ENCODE results near the gene POPDC2.

Gene POPDC2

DNA sequence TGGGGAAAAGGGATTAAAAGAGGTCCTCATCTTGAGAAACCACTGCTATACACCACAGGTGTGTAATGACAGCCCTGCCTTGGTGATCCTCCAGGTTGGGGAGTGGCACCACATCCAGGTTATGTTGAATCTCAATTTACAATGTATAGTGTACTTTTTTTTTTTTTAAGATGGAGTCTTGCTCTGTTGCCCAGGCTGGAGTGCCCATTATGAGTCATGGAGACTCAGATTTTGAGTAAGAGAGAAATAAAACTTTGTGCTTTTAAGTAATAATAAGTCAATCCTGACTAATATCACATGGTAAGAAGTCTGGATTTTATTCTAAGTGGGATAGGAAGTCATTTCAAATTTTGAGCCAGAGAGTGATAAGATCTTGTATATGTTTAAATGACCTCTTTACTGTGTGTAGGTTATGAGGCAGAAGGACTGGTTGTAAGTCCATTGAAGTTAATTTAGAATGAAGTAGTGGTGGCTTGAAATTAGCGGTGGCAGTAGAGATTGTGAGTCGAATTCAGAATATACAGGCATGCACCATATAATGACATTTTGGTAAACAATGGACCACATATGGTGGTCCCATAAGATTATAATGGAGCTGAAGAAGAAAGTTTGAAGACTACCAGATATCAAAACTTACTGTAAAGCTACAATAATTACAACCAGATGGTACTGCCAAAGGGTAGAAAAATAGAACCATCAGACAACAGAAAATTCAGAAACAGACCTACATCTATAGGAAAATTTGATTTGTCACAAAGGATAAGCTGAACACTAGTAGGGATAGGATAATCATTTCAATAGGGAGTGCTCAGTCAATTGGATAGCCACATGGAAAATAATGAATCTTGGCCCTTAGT lies 20.7 kb downstream of the POPDC2 start:
- peak; percentile 24 for DNase-seq

DNA sequence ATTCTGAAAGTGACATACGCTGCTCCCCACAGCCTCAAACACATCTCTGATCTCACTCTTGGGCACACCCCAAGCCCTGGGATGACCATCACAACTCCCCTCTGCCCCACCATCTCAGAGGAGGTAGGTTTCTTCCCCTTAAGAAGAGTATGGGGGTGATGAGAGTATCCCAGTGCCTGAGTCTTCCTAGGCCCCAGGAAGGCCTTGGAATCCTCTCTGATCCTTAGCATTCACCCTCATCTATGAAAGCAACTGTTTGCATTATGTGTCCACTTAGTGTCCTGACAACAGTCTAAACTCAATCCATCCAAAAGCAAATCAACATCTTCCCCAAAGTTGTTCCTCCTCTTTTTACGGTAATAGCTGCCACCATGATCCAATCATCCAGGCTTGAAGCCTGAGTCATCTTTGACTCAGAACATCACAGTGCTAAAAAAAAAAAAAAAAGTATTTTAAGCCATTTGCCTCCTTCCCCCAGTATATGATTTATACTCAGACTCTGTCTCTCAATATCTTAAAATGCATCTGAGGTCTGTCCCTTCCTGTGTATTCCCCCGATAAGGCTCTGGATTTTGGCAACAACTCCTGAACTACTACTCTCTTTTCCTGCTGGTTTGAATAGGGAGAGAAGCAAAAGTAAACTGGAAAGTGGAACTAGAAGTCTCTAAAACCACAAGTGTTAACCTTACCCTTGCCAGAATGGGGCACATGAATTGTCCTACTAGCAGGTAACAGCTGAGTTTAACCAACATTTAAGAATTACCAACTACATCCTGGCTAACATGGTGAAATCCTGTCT lies 22.5 kb downstream of the POPDC2 start:
- DNase-seq: peak; percentile 75

DNA sequence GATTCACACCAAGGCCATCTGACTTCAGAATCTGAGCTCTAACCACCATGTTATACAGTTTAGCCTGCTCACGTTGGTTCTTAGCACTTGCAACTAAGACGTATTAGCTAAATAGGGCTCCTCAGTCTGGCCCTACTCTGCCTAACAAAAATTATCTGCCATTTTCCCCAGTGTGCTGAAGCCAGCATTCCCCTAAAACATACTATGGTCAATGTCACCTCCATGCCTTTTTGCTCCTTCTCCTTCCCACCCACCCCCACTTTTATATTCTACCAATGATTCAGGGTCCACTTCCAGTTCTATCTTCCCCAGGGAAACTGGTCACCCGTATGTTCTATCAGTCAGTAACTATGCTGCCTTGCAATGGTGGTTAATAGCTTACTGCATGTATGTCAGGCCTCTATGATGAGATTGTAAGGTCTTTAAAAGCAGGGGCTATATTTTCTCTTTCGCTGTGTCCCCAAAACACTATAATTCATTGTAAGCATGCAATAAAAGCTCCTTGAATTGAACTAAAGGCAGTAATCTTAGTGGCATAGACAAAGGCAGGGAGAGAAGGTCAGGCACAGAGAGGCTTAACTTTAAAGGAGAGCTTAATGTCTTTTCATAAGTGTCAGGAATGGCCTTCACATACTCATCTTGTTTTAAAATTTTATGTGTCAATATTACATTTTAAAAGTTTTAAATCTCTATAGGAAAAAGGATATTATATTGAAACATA lies 23.3 kb downstream of the POPDC2 start:
- DNase-seq: no peak

DNA sequence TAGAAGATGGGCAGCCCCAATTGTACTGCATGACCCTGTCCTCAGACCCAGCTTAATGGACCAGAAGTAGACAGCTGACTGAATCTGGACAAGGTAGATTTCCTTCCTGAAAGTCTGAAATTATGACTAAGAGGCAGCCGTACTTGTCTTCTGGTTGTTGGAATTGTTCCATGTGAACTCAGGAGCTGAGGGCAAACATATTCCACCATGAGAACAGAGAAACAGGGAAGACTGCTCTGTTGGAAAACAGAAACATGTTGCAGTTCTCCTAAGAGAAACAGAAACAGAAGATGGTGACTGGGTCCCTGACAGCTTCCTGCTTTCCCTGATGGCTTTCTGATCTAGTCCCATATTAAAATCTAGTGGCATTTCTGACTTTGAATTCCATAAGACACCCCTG lies 24.1 kb downstream of the POPDC2 start:
- DNase-seq: no peak

DNA sequence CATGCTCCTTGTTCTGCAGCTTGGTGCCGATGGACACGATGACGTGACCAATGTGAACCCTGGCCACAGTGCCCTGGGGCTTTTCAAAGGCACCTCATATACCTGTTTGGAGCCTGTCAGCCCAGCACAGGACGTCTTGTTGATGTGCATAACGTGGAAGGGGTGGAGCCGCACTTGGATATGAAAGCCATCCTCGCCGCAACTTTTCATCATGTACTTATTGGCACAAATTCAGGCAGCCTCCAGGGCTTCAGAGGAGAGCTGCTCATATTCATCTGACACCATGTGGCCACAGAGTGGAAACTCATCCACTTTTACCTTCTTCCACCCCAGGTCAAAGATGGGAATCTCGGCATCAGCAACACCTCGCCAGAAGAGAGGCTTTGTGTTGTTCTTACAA lies 24.7 kb downstream of the POPDC2 start:
- no peak for DNase-seq

DNA sequence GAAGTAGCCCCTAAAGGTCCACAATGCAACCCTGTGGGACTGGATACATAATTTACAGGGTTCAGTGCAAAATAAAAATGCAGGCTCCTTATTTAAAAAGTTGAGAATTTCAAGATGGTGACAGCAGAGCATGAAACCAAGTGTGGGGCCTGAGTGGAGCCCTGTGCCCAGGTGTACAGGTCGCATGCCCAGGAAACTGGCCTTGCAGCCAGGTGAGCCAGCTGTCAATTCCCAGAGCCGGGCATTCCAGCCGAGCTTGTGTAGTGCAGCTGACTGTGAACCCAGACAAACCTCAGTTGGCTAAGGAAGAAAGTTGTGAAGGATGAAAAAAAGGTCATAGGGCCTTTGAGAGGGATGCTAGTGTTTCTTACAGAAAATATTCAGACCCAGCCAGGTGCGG lies 27.6 kb downstream of the POPDC2 start:
- DNase-seq: no peak

DNA sequence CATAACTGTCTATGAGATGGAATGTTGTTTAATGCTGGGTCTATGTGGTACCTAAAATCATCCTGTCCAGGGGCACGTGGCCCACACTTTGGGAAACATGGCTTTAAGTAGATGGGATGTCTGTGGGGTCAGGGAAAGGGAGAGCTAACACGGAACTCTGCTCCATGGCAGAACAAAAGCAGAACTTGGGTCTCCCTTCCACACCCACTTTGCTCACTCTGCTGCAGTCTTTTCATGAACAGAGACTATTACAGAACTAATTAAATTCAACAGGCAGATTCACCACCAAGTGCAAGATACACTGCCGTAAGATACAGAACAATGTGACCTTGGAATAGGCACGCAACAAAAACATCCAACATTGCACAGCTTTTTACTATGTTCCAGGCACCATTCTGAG lies 28.2 kb downstream of the POPDC2 start:
- no peak for DNase-seq

DNA sequence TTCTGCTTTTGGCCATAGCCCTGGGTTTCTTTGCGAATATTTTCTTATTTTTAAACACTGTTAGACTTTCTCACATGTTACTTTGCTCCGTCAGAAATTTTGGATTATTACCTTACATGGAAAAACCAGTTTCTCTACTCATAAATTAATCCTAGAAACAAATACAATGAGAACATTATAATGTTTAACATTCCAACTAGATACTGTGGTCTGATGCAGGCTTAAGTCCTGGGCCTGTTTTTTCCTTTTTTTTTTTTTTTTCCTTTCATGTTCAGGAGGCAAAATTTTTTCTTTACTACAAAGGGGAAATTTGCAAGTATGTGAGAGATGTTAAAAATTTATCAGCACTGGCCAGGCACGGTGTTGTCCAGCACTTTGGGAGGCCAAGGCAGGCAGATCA lies 28.9 kb downstream of the POPDC2 start:
- no peak for DNase-seq

DNA sequence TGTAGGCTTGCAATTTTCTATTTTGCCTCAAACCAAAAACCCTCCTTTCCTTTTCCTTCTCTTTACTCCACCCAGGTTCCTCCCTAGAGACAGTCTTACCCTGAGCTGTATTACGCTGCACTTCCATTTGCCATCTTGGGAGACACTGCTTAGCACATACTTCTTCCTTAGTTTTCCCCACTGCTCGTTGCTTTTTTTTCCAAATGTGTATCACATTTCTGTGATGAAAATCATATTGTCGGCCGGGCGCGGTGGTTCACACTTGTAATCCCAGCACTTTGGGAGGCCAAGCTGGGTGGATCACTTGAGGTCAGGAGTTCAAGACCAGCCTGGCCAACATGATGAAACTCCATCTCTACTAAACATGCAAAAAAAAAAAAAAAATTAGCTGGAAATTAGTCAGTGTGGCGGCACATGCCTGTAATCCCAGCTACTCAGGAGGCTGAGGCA lies 29.5 kb downstream of the POPDC2 start:
- DNase-seq: no peak

DNA sequence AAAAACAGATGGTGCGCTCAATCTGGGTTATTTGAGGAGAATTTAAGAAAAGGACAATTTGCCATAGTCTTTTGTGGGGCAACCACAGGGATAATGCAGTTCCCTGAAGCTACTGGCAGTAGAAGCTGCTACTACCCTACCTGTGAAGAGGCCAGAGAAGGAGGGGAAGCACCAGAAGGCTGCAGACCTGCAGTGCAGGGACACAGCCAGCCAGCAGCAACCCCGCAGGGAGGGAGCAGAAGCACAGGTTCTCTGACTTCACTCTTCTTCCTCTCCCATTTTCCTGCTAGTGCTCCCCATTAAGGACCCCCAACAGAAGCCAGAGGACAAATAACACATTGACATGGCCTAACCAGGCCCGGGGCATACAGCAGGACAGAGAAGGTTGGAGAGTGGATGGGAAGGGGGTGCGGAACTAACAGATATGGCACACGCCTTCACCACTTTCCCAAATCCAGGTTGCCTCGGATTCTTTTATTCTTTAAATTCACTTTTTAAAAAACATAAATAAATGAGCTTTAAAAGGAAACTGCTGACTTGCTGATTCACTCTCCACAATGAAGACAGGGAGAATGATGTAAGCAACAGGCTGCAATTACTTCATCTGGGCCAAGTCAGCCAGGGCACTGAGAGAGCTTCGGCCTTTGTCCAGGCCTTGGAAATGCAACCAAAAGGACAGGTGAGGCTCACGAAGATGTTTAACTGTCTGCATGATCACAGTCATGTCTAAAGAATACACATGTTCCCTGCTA lies 30.1 kb downstream of the POPDC2 start:
- DNase-seq: peak; percentile 59

DNA sequence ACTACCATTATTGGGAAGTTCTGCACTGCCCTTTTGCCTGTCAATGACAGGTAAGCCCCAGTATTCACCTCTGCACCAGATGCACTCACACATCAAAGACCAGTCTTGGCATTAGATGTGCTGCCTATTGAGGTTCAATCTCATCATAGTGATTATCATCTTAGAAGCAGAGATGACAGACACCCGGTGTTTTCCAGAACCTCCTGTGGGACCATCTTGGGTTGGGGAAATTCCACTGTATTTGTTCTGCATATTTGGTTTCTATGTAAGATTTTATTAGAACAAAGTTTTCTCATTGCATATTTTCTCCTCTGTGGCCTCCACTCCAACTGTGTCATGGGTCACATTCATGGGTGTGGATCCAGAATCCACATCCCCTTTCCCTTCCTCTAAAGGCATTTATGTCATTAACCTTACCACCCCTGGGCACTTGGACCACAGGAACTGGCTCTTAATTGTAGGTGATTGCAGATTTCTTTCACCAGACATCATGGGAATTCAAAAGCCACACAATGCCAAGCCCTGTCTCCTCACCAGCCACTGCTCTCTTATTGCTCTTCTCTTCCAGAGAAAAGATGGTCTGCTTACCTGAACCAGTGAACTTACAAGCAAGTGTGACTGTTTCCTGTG lies 31.5 kb downstream of the POPDC2 start:
- DNase-seq: no peak

DNA sequence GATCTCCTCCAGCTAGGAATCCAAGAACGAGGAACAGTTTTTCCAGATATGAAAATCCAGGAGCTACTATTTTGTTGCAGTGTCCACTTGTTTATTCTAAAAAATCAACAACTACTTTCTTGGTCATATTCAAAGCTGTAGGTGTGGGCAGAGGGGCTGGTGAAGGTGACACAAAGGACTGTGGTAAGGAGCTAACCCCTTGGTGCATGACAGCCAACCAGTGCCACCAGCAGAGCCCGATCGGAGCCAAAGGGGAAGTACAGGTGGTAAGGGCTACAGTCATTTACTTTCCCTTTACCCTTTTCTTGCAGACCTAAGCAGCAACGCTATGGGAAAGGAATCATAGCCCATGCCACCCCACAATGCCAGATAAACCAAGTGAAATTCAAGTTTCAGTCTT lies 32.0 kb downstream of the POPDC2 start:
- no peak for DNase-seq

DNA sequence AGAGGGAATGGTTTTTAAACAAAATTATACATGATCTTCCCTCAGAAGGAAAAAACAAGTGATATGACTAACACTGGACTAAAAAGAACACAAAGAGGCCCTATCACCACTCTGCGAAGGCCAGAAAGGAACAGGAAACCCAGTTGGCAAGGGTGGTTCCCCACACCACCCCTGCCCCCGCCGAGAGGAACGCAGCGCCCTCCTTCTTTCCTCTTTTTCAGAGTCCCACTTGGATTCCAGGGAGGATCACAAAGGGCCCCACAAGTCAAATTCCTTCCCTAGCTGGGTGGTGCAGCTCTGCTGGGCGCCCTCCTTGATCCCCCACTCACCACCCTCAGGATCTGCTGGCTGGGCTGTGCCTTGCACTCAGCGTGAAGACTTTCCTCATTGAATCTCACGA lies 32.9 kb downstream of the POPDC2 start:
- no peak for DNase-seq

DNA sequence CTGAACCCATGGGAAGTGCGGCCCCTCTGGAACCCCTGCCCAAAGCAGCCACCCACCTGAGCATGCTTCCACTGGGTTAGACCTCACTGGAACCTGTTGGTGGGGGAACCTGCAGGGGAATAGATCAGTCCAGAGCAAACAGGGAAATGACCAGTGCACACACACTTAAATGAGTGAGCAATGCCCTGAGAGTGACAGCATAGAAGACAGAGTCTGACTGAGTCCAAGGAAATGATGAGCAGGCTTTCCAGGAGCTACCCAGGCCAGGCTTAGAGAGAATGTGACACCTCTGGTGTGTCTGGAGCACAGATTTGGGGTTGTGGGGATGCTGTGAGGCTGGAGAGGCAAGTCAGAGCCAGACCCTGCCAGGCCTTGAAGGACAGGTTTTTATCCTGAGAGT lies 34.2 kb downstream of the POPDC2 start:
- no peak for DNase-seq

DNA sequence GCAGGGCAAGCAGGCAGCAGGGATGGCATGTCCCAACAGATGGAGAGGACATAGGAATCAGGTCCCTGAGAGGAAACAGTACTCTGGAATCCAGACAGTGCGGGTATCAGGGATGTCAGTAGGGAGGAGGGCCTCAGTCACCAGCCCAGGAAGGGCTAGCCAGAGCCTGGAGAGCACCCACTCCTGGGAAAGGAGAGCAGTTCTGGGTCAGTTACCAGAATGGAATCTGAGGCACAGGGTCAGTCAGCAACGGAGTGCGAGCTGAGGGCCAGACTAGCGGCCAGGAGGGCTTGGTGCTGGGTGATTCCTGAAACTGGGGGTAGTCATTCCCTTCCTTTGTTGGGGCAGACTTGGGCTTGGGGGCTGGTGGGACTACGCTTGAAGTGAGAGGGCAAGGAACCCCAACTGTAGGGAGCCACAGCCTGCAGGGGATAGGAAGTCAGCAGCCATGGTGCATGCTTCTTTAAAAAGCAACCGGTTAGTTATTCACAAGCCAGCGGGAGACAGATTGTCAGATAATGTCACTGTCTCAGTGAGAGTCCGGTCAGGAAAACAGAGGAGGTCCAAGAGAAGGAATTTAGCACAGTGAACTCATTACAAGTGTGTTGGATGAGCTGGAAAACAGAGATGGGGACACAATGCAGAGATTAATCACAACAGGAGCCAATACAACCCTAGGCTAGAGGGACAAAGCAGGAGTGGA lies 34.8 kb downstream of the POPDC2 start:
- DNase-seq: no peak

DNA sequence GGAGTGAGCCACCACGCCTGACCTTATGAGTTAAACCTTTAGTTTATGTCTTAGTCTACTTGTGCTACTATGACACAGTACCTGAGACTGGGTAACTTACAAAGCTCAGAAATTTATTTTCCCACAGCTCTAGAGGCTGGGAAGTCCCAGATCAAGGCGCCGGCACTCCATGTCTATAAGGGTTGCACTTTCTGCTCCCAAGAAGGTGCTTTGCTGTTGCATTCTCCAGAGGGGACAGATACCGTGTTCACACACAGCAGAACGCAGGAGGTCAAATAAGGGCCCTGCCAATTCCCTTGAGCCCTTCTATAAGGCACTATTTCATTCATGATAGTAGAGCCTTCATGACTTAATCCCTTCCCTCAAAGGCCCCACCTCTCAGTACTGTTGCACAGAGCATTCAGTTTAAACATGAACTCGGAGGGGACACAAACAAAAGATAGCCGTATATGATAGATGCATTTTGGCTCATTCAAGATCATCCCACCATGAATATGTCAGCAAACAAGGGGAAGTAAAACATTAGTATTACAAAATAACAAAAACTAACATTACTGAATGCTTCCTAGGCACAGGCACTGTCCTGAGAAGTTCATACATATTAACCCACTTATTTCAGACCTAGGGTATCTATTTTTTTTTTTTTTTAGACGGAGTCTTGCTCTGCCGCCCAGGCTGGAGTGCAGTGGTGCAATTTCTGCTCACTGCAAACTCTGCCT lies 36.2 kb downstream of the POPDC2 start:
- DNase-seq: no peak

DNA sequence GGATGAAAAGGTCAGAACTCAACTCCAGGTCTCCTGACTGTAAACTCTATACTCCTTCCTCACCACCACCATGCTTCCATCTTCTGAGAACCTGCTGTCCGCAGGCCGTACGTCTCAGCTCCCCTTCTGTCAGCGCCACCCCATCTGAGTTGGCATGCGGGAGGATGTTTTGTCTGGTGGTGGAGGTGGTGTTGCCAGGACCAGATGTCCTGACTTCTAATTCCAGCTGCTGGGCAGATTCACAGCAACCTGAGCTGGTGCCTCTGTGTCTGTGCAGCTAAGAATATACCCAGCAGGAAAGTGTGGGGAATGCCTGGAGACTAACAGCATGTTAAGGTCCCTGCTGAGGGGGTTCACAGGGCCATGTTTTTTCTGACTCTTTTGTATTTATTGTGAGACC lies 39.5 kb downstream of the POPDC2 start:
- DNase-seq: no peak

DNA sequence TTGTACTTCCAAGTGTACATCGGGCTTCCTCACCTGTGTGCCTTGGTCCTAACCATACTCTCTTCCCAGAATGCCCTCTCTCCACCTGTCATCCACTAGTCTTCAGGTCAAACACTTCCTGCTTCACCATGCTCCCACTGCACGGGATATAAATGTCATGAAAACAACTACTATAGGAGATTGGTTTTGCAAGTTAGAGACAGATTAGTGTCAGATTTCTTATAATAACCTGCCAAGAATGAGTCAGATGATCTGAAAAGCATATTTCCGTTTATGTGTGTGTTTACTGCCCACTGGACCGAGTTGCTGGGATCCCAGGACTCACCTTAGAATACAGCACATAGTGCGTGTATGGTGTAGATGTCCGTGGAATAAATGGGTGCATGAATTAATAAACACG lies 41.3 kb downstream of the POPDC2 start:
- no peak for DNase-seq

DNA sequence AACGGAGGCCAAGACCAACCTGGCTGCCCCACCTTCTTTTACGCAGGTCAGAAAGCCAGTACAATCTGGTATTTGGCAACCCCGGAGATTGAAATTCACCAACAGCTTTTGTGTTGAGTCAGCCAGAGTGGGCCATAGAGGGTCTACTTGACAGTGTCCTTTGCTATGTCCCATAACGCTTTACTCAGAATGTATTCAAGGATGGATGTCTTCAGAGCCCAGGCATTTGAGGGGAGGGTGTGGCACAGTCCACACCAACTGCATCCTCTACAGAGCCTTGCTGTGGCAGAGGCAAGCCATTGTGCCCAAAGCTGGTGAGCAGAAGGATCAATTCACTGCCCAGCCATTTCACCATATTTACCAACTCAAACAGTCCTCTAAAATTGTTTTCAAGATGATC lies 44.3 kb downstream of the POPDC2 start:
- no peak for DNase-seq

DNA sequence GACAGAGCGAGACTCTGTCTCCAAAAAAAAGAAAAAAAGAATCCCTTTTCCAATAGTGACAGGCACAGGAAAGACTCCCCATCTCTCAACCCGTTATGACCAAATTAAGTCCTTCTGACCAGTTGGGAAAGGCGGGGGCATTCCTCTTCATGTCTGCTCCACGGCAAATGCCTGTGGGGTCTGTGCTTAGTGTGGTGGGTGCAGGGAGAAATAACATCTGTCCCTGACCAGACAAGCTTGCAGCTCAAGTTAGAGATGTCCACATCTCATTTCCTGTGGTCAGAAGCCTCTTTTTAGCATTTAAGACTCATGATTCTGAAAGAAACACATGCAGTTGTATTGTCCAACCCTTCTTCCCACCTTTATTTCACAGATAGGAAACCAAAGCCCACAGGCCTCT lies 46.5 kb downstream of the POPDC2 start:
- no peak for DNase-seq

DNA sequence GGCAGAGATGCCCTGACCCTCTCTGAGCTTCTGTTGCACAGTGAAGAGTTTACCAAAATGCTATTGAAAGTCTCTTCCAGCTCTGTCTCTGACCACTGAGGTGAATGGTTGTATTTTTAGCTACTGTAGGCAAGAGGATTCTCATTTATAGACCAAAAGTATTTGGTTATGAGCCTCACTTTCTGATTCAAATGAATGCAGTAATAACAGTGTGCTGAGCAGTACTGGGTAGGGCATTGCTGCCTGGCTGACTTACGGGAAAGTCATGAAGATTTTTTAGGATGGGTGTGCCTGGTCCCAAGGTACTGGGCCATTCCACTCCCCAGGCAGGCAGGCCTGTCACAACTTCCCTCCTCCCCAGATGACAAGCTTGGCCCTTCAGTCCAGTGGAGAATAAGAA lies 47.2 kb downstream of the POPDC2 start:
- DNase-seq: no peak

All from OCI-M1 (cell line).